ENCODE data around the gene USP33.

The USP33 gene

DNA sequence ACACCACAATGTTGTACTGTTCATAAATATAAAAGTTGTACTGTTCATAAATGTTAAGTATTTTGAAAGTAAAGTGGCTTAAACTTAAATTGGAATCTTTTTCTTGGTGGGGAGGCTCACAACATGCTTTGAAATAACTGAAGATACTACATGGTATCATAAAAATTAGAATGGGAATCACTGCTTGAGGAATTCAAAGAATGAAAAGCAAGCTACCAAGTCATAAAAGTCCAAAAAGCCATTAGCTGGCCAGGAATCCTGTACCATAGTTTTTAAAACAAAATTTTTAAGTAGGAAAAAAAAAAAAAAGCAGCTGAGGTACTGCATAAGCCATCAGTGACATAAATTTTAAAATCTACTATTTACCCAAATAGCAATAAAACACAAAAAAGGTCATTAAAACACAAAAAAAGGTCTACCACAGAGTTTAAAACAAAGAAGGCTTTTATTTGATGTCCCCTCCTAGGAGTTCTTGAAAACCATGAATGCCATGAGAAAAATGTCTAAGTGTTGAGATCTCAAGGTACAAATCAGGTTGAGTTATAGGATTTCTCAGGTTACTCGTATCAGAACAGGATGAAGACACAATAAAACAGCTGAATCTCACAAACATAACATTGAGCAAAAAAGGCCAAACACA, 85.8 kb downstream of the USP33 start:
- Histone ChIP-seq H3K4ac (ENCODE audit: low read depth, low read length) (no peak overlapping the region), H3K27me3 (ENCODE audit: insufficient read depth, low read length, poor library complexity) (no peaks in the 10 kb centered on the region), H3K9ac (ENCODE audit: low read length) (no peak overlapping the region), H3K4me1 (ENCODE audit: control insufficient read depth, low read depth, low read length) (no peaks in the 10 kb centered on the region), H3K23ac (ENCODE audit: low read length) (no peak overlapping the region), H3K27ac (ENCODE audit: low read depth, low read length) (no peak overlapping the region), H2BK5ac (ENCODE audit: low read length) (no peak overlapping the region), H2AK5ac (ENCODE audit: low read length) (no peak overlapping the region), H3K4me2 (ENCODE audit: low read length) (no peak overlapping the region), H2BK15ac (replicated peaks; ENCODE audit: low read depth) (no peak overlapping the region), H2BK120ac (ENCODE audit: low read depth, low read length) (no peak overlapping the region), H3K79me2 (ENCODE audit: control insufficient read depth, insufficient read depth, low read length) (peaks cover 55% of the 10 kb centered on the region), H4K8ac (ENCODE audit: low read depth, low read length) (no peak overlapping the region), H3K79me1 (ENCODE audit: low read length) (peaks cover 10% of the 10 kb centered on the region), H3K18ac (ENCODE audit: low read length) (no peak overlapping the region), H4K5ac (ENCODE audit: low read length) (no peak overlapping the region), H3K4me3 (ENCODE audit: low read length) (no peak overlapping the region), H3K36me3 (ENCODE audit: control insufficient read depth, insufficient read depth, low read length) (no peaks in the 10 kb centered on the region), H3K56ac (ENCODE audit: low read length) (no peak overlapping the region)
- WGBS (ENCODE audit: extremely low coverage, insufficient coverage, low lambda C conversion rate) = no CpG with 5 or more reads among the region's 1 CpG
- DNase-seq = no peak

DNA sequence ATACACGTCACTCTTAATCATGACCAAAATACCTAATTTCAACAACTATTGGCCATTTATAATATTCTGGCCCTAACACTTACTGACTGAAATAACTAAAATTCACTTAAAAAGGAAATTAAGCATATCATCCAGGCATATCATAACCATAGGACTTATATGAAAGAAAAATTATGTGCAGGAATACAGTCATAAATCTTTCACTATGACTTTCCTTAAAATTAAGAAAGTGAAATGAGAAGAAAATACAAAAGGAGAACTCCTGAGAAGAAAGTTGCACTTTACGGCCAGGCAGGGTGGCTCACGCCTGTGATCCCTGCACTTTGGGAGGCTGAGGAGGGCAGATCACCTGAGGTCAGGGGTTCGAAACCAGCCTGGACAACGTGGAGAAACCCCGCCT, 86.6 kb downstream of the USP33 start:
- no CpG with 5 or more reads among the region's 6 CpGs for WGBS (ENCODE audit: extremely low coverage, insufficient coverage, low lambda C conversion rate)
- no peak overlapping the region for H4K5ac ChIP-seq (ENCODE audit: low read length)
- H3K27me3 ChIP-seq (ENCODE audit: insufficient read depth, low read length, poor library complexity) = no peaks in the 10 kb centered on the region

DNA sequence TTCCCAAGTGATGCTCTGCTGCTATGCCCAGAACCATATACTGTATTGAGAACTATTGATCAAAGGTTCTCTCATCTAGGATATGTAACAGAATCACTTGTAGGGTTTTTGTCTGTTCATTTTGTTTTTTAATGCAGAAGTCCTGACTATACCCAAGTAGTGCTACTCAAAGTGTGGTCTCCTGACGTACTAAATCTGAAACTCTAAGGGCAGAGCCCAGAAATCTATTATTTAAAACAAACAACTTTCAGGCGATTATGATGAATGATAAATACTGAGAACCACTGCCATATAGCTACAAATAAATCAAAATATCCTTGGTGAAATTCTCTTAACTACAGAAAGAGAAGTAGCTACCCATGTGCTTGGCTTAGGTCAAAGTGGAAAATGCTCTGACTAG, 87.3 kb downstream of the USP33 start:
- no peak overlapping the region for H2BK15ac ChIP-seq (replicated peaks; ENCODE audit: low read depth)
- H4K5ac ChIP-seq (ENCODE audit: low read length) = no peak overlapping the region
- no peak overlapping the region for H3K4me2 ChIP-seq (ENCODE audit: low read length)
- no peak overlapping the region for H3K4me3 ChIP-seq (ENCODE audit: low read length)
- no peak for DNase-seq
- no peak overlapping the region for H3K9ac ChIP-seq (ENCODE audit: low read length)
- H3K4me1 ChIP-seq (ENCODE audit: control insufficient read depth, low read depth, low read length) = no peaks in the 10 kb centered on the region
- no peak overlapping the region for H3K4ac ChIP-seq (ENCODE audit: low read depth, low read length)
- no CpG with 5 or more reads among the region's 2 CpGs for WGBS (ENCODE audit: extremely low coverage, insufficient coverage, low lambda C conversion rate)
- H3K79me2 ChIP-seq (ENCODE audit: control insufficient read depth, insufficient read depth, low read length) = peaks cover 53% of the 10 kb centered on the region
- no peak overlapping the region for H3K27ac ChIP-seq (ENCODE audit: low read depth, low read length)
- H2BK5ac ChIP-seq (ENCODE audit: low read length) = no peak overlapping the region
- no peak overlapping the region for H2BK120ac ChIP-seq (ENCODE audit: low read depth, low read length)
- H3K56ac ChIP-seq (ENCODE audit: low read length) = no peak overlapping the region
- no peak overlapping the region for H4K8ac ChIP-seq (ENCODE audit: low read depth, low read length)
- no peak overlapping the region for H2AK5ac ChIP-seq (ENCODE audit: low read length)
- H3K79me1 ChIP-seq (ENCODE audit: low read length) = peaks cover 10% of the 10 kb centered on the region
- H3K36me3 ChIP-seq (ENCODE audit: control insufficient read depth, insufficient read depth, low read length) = no peaks in the 10 kb centered on the region
- no peaks in the 10 kb centered on the region for H3K27me3 ChIP-seq (ENCODE audit: insufficient read depth, low read length, poor library complexity)
- H3K18ac ChIP-seq (ENCODE audit: low read length) = no peak overlapping the region
- H3K23ac ChIP-seq (ENCODE audit: low read length) = no peak overlapping the region

More for the DNA sequence above, 86.6 kb downstream of the USP33 start:
- Histone ChIP-seq H3K79me1 (ENCODE audit: low read length) (peaks cover 10% of the 10 kb centered on the region), H2BK5ac (ENCODE audit: low read length) (no peak overlapping the region), H2BK120ac (ENCODE audit: low read depth, low read length) (no peak overlapping the region), H3K9ac (ENCODE audit: low read length) (no peak overlapping the region), H3K18ac (ENCODE audit: low read length) (no peak overlapping the region), H2AK5ac (ENCODE audit: low read length) (no peak overlapping the region), H3K4me3 (ENCODE audit: low read length) (no peak overlapping the region), H3K27ac (ENCODE audit: low read depth, low read length) (no peak overlapping the region), H2BK15ac (replicated peaks; ENCODE audit: low read depth) (no peak overlapping the region), H3K4ac (ENCODE audit: low read depth, low read length) (no peak overlapping the region), H4K8ac (ENCODE audit: low read depth, low read length) (no peak overlapping the region), H3K36me3 (ENCODE audit: control insufficient read depth, insufficient read depth, low read length) (no peaks in the 10 kb centered on the region), H3K4me1 (ENCODE audit: control insufficient read depth, low read depth, low read length) (no peaks in the 10 kb centered on the region), H3K79me2 (ENCODE audit: control insufficient read depth, insufficient read depth, low read length) (peaks cover 55% of the 10 kb centered on the region), H3K4me2 (ENCODE audit: low read length) (no peak overlapping the region), H3K56ac (ENCODE audit: low read length) (no peak overlapping the region), H3K23ac (ENCODE audit: low read length) (no peak overlapping the region)
- DNase-seq = no peak

DNA sequence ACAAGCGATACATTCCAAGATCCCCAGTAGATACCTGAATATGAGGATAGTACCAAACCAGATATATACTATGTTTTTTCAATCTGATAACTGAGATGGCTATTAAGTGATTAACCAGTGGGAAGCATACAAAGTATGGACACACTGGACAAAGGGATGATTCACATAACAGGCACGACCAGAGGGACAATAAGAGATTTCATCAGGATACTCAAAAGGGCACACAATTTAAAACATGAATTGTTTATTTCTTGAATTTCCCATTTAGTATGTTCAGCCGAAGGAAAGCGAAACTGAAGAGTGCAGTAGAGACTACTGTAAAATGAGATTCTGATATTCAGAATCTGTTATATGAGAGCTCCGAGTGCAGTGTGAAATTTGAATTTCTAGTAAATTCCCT, 87.8 kb downstream of the USP33 start:
- Histone ChIP-seq H3K4me1 (ENCODE audit: control insufficient read depth, low read depth, low read length) (no peaks in the 10 kb centered on the region), H2BK5ac (ENCODE audit: low read length) (no peak overlapping the region)
- DNase-seq = no peak

DNA sequence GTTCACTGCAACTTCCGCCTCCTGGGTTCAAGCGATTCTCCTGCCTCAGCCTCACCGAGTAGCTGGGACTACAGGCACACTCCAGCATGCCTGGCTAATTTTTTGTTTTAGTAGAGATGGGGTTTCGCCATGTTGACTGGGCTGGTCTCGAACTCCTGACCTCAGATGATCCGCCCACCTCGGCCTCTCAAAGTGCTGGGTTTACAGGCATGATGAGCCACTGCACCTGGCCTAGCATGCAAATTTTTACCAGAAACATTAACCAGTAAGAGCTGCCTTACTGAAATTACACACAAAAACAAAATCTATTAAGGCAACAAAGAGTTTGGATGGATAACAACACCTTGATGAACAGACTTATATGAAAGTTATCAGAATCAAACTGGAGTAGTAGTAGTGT, 89.3 kb downstream of the USP33 start:
- no peak overlapping the region for H3K56ac ChIP-seq (ENCODE audit: low read length)
- H3K9ac ChIP-seq (ENCODE audit: low read length) = no peak overlapping the region
- H3K79me2 ChIP-seq (ENCODE audit: control insufficient read depth, insufficient read depth, low read length) = peaks cover 51% of the 10 kb centered on the region
- no peak overlapping the region for H3K4me2 ChIP-seq (ENCODE audit: low read length)
- peaks cover 7% of the 10 kb centered on the region for H3K79me1 ChIP-seq (ENCODE audit: low read length)
- no peak overlapping the region for H2BK5ac ChIP-seq (ENCODE audit: low read length)
- H4K5ac ChIP-seq (ENCODE audit: low read length) = no peak overlapping the region
- H2BK120ac ChIP-seq (ENCODE audit: low read depth, low read length) = no peak overlapping the region
- no CpG with 5 or more reads among the region's 7 CpGs for WGBS (ENCODE audit: extremely low coverage, insufficient coverage, low lambda C conversion rate)
- no peaks in the 10 kb centered on the region for H3K36me3 ChIP-seq (ENCODE audit: control insufficient read depth, insufficient read depth, low read length)
- H4K8ac ChIP-seq (ENCODE audit: low read depth, low read length) = no peak overlapping the region
- no peak overlapping the region for H2BK15ac ChIP-seq (replicated peaks; ENCODE audit: low read depth)
- H3K27ac ChIP-seq (ENCODE audit: low read depth, low read length) = no peak overlapping the region
- no peaks in the 10 kb centered on the region for H3K4me1 ChIP-seq (ENCODE audit: control insufficient read depth, low read depth, low read length)
- no peak overlapping the region for H3K4me3 ChIP-seq (ENCODE audit: low read length)
- H3K23ac ChIP-seq (ENCODE audit: low read length) = no peak overlapping the region
- H2AK5ac ChIP-seq (ENCODE audit: low read length) = no peak overlapping the region
- H3K18ac ChIP-seq (ENCODE audit: low read length) = no peak overlapping the region
- no peak for DNase-seq
- H3K27me3 ChIP-seq (ENCODE audit: insufficient read depth, low read length, poor library complexity) = no peaks in the 10 kb centered on the region
- no peak overlapping the region for H3K4ac ChIP-seq (ENCODE audit: low read depth, low read length)

More for the DNA sequence above, 87.8 kb downstream of the USP33 start:
- Histone ChIP-seq H3K4me3 (ENCODE audit: low read length) (no peak overlapping the region), H4K8ac (ENCODE audit: low read depth, low read length) (no peak overlapping the region), H2BK120ac (ENCODE audit: low read depth, low read length) (no peak overlapping the region), H3K79me2 (ENCODE audit: control insufficient read depth, insufficient read depth, low read length) (peaks cover 50% of the 10 kb centered on the region), H3K4me2 (ENCODE audit: low read length) (no peak overlapping the region), H3K18ac (ENCODE audit: low read length) (no peak overlapping the region), H3K23ac (ENCODE audit: low read length) (no peak overlapping the region), H4K5ac (ENCODE audit: low read length) (no peak overlapping the region), H3K4ac (ENCODE audit: low read depth, low read length) (no peak overlapping the region), H2AK5ac (ENCODE audit: low read length) (no peak overlapping the region), H3K27me3 (ENCODE audit: insufficient read depth, low read length, poor library complexity) (no peaks in the 10 kb centered on the region), H3K36me3 (ENCODE audit: control insufficient read depth, insufficient read depth, low read length) (no peaks in the 10 kb centered on the region), H3K79me1 (ENCODE audit: low read length) (peaks cover 10% of the 10 kb centered on the region), H3K27ac (ENCODE audit: low read depth, low read length) (no peak overlapping the region), H2BK15ac (replicated peaks; ENCODE audit: low read depth) (no peak overlapping the region), H3K9ac (ENCODE audit: low read length) (no peak overlapping the region), H3K56ac (ENCODE audit: low read length) (no peak overlapping the region)
- WGBS (ENCODE audit: extremely low coverage, insufficient coverage, low lambda C conversion rate) = no CpG with 5 or more reads among the region's 5 CpGs

DNA sequence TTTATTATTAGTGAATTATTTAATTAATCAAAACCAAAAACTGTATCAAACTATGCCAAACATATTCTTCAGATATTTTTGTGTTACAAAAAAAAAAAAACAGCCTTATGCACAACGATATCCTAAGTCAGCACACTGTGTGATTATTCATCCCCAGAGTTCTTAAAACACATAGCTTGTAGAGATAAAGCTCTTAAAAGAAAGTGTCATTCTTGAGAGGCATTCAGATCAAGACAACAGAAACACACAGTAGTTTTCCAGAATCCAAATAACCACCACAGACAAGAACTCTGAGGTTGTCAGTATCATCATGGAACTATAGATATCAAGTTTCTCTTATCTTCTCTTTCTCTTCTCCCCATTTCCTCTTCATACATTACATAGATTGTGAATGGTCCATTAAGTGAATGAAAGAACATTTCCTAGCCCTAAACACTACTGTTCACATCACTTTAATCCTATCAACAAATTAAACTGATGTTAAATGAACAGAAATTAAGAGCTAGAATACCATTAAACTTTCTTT, 90.7 kb downstream of the USP33 start:
- DNase-seq = no peak
- peaks cover 47% of the 10 kb centered on the region for H3K79me2 ChIP-seq (ENCODE audit: control insufficient read depth, insufficient read depth, low read length)
- H3K36me3 ChIP-seq (ENCODE audit: control insufficient read depth, insufficient read depth, low read length) = no peaks in the 10 kb centered on the region
- no CpG with 5 or more reads among the region's 1 CpG for WGBS (ENCODE audit: extremely low coverage, insufficient coverage, low lambda C conversion rate)
- H2AK5ac ChIP-seq (ENCODE audit: low read length) = no peak overlapping the region
- H3K18ac ChIP-seq (ENCODE audit: low read length) = no peak overlapping the region
- no peak overlapping the region for H4K8ac ChIP-seq (ENCODE audit: low read depth, low read length)
- H3K23ac ChIP-seq (ENCODE audit: low read length) = no peak overlapping the region
- no peak overlapping the region for H3K56ac ChIP-seq (ENCODE audit: low read length)
- no peak overlapping the region for H3K9ac ChIP-seq (ENCODE audit: low read length)
- H2BK120ac ChIP-seq (ENCODE audit: low read depth, low read length) = no peak overlapping the region
- H2BK15ac ChIP-seq (replicated peaks; ENCODE audit: low read depth) = no peak overlapping the region
- no peak overlapping the region for H3K4me2 ChIP-seq (ENCODE audit: low read length)
- no peak overlapping the region for H3K4me3 ChIP-seq (ENCODE audit: low read length)
- H2BK5ac ChIP-seq (ENCODE audit: low read length) = no peak overlapping the region
- H3K4me1 ChIP-seq (ENCODE audit: control insufficient read depth, low read depth, low read length) = no peaks in the 10 kb centered on the region
- H3K4ac ChIP-seq (ENCODE audit: low read depth, low read length) = no peak overlapping the region
- peaks cover 8% of the 10 kb centered on the region for H3K79me1 ChIP-seq (ENCODE audit: low read length)
- H4K5ac ChIP-seq (ENCODE audit: low read length) = no peak overlapping the region
- H3K27me3 ChIP-seq (ENCODE audit: insufficient read depth, low read length, poor library complexity) = no peaks in the 10 kb centered on the region
- no peak overlapping the region for H3K27ac ChIP-seq (ENCODE audit: low read depth, low read length)

All from mesendoderm (in vitro differentiated cells).